ENCODE results near the gene METTL25B.

DNA sequence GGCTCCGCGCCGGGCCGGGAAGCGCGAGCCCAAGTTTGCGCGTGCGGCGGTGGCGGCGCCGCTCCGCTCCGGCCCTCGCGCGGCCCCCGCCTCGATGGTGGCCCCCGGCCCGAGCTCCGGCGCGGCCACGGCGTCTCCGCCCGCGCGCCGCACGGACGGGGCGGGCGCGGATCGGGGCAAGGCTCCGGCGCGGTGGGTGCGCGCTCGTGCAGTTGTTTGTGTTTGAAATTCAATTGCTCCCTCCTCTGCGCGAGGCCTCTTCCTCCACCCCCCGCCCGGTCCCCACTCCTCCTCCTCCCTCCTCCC is 23.1 kb downstream of the METTL25B start, which contains the start of gene HDGF:
- TF ChIP-seq FOS (IDR thresholded peaks at IDR 0.05; ENCODE audit: low read depth, low read length), result no peak
- TF ChIP-seq MAZ (IDR thresholded peaks at IDR 0.05; ENCODE audit: borderline replicate concordance, low read depth, low read length), result no peak
- TF ChIP-seq CEBPB (IDR thresholded peaks at IDR 0.05; ENCODE audit: low read depth, low read length), result no peak
- TF ChIP-seq CTCF (conservative IDR thresholded peaks at IDR 0.05; ENCODE audit: low read depth, low read length), result no peak
- no peak for TF ChIP-seq BHLHE40 (IDR thresholded peaks at IDR 0.05; ENCODE audit: low read depth, low read length)
- no peak for TF ChIP-seq POLR2A (IDR thresholded peaks at IDR 0.05; ENCODE audit: low read depth, low read length)
- TF ChIP-seq RAD21 (IDR thresholded peaks at IDR 0.05; ENCODE audit: low read length), result no peak

Data from IMR-90 (cell line).